HCT116 (cell line): ENCODE data around the gene PXDN. TPM values are rescaled to one million over a fixed set of nuclear protein-coding genes. Genes with fewer than 3 reads are reported as not detected.

Source experiments
- ATAC-seq: fragments of 200-7000 bp; cut with Tn5 transposase; 2 replicates; pipeline ENCODE4 v1.9.1; 2020; ENCODE audit warnings: mild to moderate bottlenecking, moderate library complexity
- BruUV-seq: library from RNA; stranded (reverse); fragments of 400-500 nt; replicated peaks from 2 replicates; lab custom pipeline; 2021; lab: Mats Ljungman, UMichigan
- CTCF ChIA-PET: fragments of 300-600 bp; sonication (Branson Sonifier 250); formaldehyde crosslinking; loops from one replicate; lab custom pipeline; 2021; ENCODE audit warnings: antibody characterized with exemption; lab: Charles Lee
- POLR2A ChIA-PET: fragments of 300-600, 350-600 bp; sonication (Branson Sonifier 250); formaldehyde crosslinking; loops from one replicate; lab custom pipeline; 2021; ENCODE audit warnings: antibody characterized with exemption; lab: Charles Lee
- RAD21 ChIA-PET, 2 experiments: fragments of 300-600 bp; sonication (Branson Sonifier 250); formaldehyde crosslinking; loops; one replicate each; lab custom pipeline; 2023; ENCODE audit warnings: low total read pairs in 2 of 2; ENCODE audit not compliant: uncharacterized antibody in 2 of 2, unreplicated experiment in 2 of 2, low non-redundant PET in 1 of 2; lab: Charles Lee
- DNase-seq: peaks from one replicate; pipeline ENCODE4 v3.0.0-alpha.2; 2010; ENCODE audit warnings: low read depth, low spot score
- H2AFZ ChIP-seq: fragments of 200-600 bp; shearing (Covaris generic), sonication (generic); 2 replicates; pipeline ENCODE4 v1.6.1; 2017; ENCODE audit warnings: low read depth, mixed run types, mixed read lengths, antibody characterized with exemption, low read length; ENCODE audit not compliant: poor library complexity, severe bottlenecking
- H3K27ac ChIP-seq: 2 replicates; pipeline ENCODE4 v1.5.1; 2012; ENCODE audit warnings: low read depth, low read length
- H3K27me3 ChIP-seq: fragments of 200-600 bp; sonication (generic); 2 replicates; pipeline ENCODE4 v1.6.1; 2016; ENCODE audit warnings: mixed run types, low read length, mixed read lengths; ENCODE audit not compliant: insufficient read depth
- H3K36me3 ChIP-seq, 2 experiments: fragments of 200-500 bp in 1 of 2; fragments of 200-600 bp in 1 of 2; sonication (Bioruptor generic) in 1 of 2; sonication (generic) in 1 of 2; 2 replicates each; pipeline versions ENCODE4 v1.5.1 to v1.6.1; 2014 to 2016; ENCODE audit warnings: low read length in 2 of 2, inconsistent platforms in 1 of 2, mixed read lengths in 1 of 2, mixed run types in 1 of 2; ENCODE audit not compliant: insufficient read depth in 2 of 2, control insufficient read depth in 1 of 2
- H3K4me1 ChIP-seq, 2 experiments: fragments of 200-600 bp in 1 of 2; sonication (generic) in 1 of 2; 2 replicates each; pipeline versions ENCODE4 v1.5.1 to v1.6.1; 2012 to 2017; ENCODE audit warnings: low read length in 2 of 2, inconsistent platforms in 1 of 2, mild to moderate bottlenecking in 1 of 2, mixed read lengths in 1 of 2, mixed run types in 1 of 2, moderate library complexity in 1 of 2; ENCODE audit not compliant: insufficient read depth in 2 of 2, control insufficient read depth in 1 of 2
- H3K4me2 ChIP-seq: fragments of 200-600 bp; sonication (generic); 2 replicates; pipeline ENCODE4 v1.6.1; 2017; ENCODE audit warnings: mixed run types, low read length, mixed read lengths
- H3K4me3 ChIP-seq, 2 experiments: fragments of 200-600 bp in 1 of 2; sonication (generic) in 1 of 2; replicated peaks in 1 of 2; 2 replicates each; pipeline ENCODE4 v1.5.1; 2011 to 2016; ENCODE audit warnings: low read length in 2 of 2, control low read depth in 1 of 2, low read depth in 1 of 2, mild to moderate bottlenecking in 1 of 2, mixed read lengths in 1 of 2, mixed run types in 1 of 2
- H3K79me2 ChIP-seq: fragments of 200-600 bp; sonication (generic); 2 replicates; pipeline ENCODE4 v1.6.1; 2017; ENCODE audit warnings: mild to moderate bottlenecking, mixed run types, low read length, moderate library complexity, mixed read lengths; ENCODE audit not compliant: insufficient read depth
- H3K9ac ChIP-seq: fragments of 200-600 bp; sonication (generic); 2 replicates; pipeline ENCODE4 v1.6.1; 2016; ENCODE audit warnings: low read length, mixed read lengths
- H3K9me2 ChIP-seq: fragments of 200-600 bp; sonication (generic), shearing (Covaris generic); 2 replicates; pipeline ENCODE4 v1.6.1; 2017; ENCODE audit warnings: mixed run types, mild to moderate bottlenecking, moderate library complexity; ENCODE audit not compliant: insufficient read depth
- H3K9me3 ChIP-seq, 2 experiments: fragments of 200-500 bp in 1 of 2; fragments of 200-600 bp in 1 of 2; sonication (Bioruptor generic) in 1 of 2; sonication (generic) in 1 of 2; 2 replicates each; pipeline ENCODE4 v1.6.1; 2014 to 2017; ENCODE audit warnings: low read length in 2 of 2, mixed read lengths in 2 of 2, inconsistent platforms in 1 of 2, low read depth in 1 of 2, mild to moderate bottlenecking in 1 of 2, mixed run types in 1 of 2, moderate library complexity in 1 of 2; ENCODE audit not compliant: control insufficient read depth in 1 of 2, insufficient read depth in 1 of 2
- H4K20me1 ChIP-seq: fragments of 200-600 bp; sonication (generic), shearing (Covaris generic); 2 replicates; pipeline ENCODE4 v1.6.1; 2017; ENCODE audit warnings: mixed run types, mild to moderate bottlenecking, moderate library complexity; ENCODE audit not compliant: insufficient read depth
- EGR1 ChIP-seq: IDR thresholded peaks from 2 replicates; pipeline ENCODE4 v1.6.1; 2012; ENCODE audit warnings: low read depth
- EZH2 ChIP-seq: fragments of 200-600 bp; sonication (generic); IDR thresholded peaks from 2 replicates; pipeline ENCODE4 v1.6.1; 2017; ENCODE audit warnings: antibody characterized with exemption, mixed run types
- EZH2phosphoT487 ChIP-seq: fragments of 200-600 bp; IDR thresholded peaks from 2 replicates; pipeline ENCODE4 v1.6.1; 2018; ENCODE audit warnings: antibody characterized with exemption, borderline replicate concordance
- FOSL1 ChIP-seq: IDR thresholded peaks from 2 replicates; pipeline ENCODE4 v1.6.1; 2012; ENCODE audit warnings: low read depth
- JUND ChIP-seq: IDR thresholded peaks from 2 replicates; pipeline ENCODE4 v1.6.1; 2012
- POLR2A ChIP-seq: IDR thresholded peaks from 2 replicates; pipeline ENCODE4 v1.7.0; 2011; ENCODE audit warnings: borderline replicate concordance; ENCODE audit not compliant: insufficient read depth, insufficient read length; ENCODE audit errors: extremely low read depth
- POLR2AphosphoS5 ChIP-seq: IDR thresholded peaks from 2 replicates; pipeline ENCODE4 v1.6.1; 2011; ENCODE audit warnings: mild to moderate bottlenecking, low read depth, low read length, moderate library complexity
- RAD21 ChIP-seq: IDR thresholded peaks from 2 replicates; pipeline ENCODE4 v1.6.1; 2012; ENCODE audit warnings: low read depth, mild to moderate bottlenecking
- SRF ChIP-seq: IDR thresholded peaks from 2 replicates; pipeline ENCODE4 v1.6.1; 2012; ENCODE audit warnings: low read depth
- YY1 ChIP-seq: IDR thresholded peaks from 2 replicates; pipeline ENCODE4 v1.6.1; 2011; ENCODE audit warnings: low read length, low read depth, moderate library complexity, mild to moderate bottlenecking; ENCODE audit not compliant: insufficient replicate concordance; ENCODE audit errors: extremely low read depth
- ZBTB33 ChIP-seq: IDR thresholded peaks from 2 replicates; pipeline ENCODE4 v1.6.1; 2011; ENCODE audit warnings: mild to moderate bottlenecking, low read length, moderate library complexity; ENCODE audit not compliant: insufficient replicate concordance; ENCODE audit errors: extremely low read depth
- ZFX ChIP-seq: fragments of 450-650 bp; IDR thresholded peaks from 2 replicates; pipeline ENCODE4 v1.6.1; 2017
- ZNF274 ChIP-seq: fragments of 200-500 bp; sonication (Bioruptor generic); IDR thresholded peaks from 2 replicates; pipeline ENCODE4 v1.6.1; 2014; ENCODE audit warnings: mild to moderate bottlenecking, low read depth, low read length, inconsistent platforms
- intact Hi-C: fragments of 100-400 bp; cut with micrococcal nuclease; formaldehyde crosslinking; loops from 2 replicates; pipeline ENCODE4 v1.10.0; 2022
- total RNA-seq: library from RNA; stranded (reverse); gene quantifications from one replicate; pipeline ENCODE4 v1.2.1, GENCODE V29; 2021; ENCODE audit not compliant: unreplicated experiment
- TF ChIP-seq, protein P1 (sequence below): IDR thresholded peaks from 2 replicates; pipeline ENCODE4 v1.6.1; 2012
- TF ChIP-seq, protein P2 (sequence below): IDR thresholded peaks from 2 replicates; pipeline ENCODE4 v1.6.1; 2012
- TF ChIP-seq, protein P3 (sequence below): IDR thresholded peaks from 2 replicates; pipeline ENCODE4 v1.6.1; 2012; ENCODE audit warnings: low read depth

PXDN gene
- total RNA-seq, 1 experiment from 2014 or later = 10.7 TPM

DNA sequence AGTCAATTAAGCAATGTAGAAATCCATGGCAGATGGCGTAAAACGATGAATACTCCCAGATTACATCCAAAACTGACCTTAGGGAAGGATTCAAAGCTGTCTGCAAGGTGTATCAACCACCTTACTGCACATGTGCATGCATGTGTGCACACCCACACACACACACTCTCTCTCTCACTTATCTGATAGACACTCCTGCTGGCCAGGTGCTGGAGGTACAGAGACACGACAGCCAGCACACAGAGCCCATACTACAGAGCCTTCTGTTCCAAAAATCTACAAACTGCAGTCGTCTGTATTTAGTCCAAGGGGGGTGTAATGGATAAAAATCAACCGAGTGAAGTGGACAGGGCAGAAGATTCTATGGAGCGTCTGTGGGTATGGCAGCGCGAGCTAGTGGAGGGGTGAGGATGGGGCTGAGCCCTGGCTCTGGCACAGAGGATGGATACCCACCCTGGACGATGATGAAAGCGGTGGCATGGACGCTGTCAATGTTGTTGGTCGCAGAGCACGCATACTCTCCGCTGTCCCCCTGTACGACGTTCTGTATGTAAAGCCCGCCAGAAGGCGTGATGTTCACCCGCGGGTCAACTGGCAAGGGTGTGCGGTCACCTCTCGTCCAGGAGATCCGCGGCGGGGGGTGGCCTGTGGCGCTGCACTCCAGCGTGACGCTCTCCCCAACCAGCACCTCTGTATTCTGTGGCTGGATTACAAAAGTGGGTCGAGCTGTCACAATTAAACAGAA lies 78.4 kb downstream of the PXDN start:
- DNase-seq (no peak), ATAC-seq (peak; percentile 58; the same call in 1 of the 2 replicates)
- H4K20me1 ChIP-seq = no peaks in the 10 kb centered on the region
- H2AFZ ChIP-seq = no peak overlapping the region
- no peak overlapping the region for H3K4me2 ChIP-seq
- no peaks in the 10 kb centered on the region for H3K36me3 ChIP-seq
- H3K27ac ChIP-seq = no peak overlapping the region
- H3K79me2 ChIP-seq = no peaks in the 10 kb centered on the region
- ChIA-PET POLR2A (no interaction called here), CTCF (no interaction called here), RAD21 (no interaction called here)
- H3K27me3 ChIP-seq = no peaks in the 10 kb centered on the region
- H3K9me2 ChIP-seq = no peaks in the 10 kb centered on the region
- intact Hi-C loops = no loop called here
- no peaks in the 10 kb centered on the region for H3K4me1 ChIP-seq
- no peak for TF ChIP-seq EZH2
- TF ChIP-seq SRF = no peak
- no peak for TF ChIP-seq EZH2phosphoT487
- TF ChIP-seq, protein P1, sequence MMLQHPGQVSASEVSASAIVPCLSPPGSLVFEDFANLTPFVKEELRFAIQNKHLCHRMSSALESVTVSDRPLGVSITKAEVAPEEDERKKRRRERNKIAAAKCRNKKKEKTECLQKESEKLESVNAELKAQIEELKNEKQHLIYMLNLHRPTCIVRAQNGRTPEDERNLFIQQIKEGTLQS = no peak
- TF ChIP-seq, protein P2, sequence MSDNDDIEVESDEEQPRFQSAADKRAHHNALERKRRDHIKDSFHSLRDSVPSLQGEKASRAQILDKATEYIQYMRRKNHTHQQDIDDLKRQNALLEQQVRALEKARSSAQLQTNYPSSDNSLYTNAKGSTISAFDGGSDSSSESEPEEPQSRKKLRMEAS = no peak
- no peak for TF ChIP-seq FOSL1
- no peak for TF ChIP-seq ZNF274
- TF ChIP-seq RAD21 = no peak
- TF ChIP-seq YY1 = no peak
- TF ChIP-seq POLR2AphosphoS5 = no peak
- TF ChIP-seq POLR2A = no peak
- no peak for TF ChIP-seq EGR1
- TF ChIP-seq JUND = no peak
- TF ChIP-seq, protein P3, sequence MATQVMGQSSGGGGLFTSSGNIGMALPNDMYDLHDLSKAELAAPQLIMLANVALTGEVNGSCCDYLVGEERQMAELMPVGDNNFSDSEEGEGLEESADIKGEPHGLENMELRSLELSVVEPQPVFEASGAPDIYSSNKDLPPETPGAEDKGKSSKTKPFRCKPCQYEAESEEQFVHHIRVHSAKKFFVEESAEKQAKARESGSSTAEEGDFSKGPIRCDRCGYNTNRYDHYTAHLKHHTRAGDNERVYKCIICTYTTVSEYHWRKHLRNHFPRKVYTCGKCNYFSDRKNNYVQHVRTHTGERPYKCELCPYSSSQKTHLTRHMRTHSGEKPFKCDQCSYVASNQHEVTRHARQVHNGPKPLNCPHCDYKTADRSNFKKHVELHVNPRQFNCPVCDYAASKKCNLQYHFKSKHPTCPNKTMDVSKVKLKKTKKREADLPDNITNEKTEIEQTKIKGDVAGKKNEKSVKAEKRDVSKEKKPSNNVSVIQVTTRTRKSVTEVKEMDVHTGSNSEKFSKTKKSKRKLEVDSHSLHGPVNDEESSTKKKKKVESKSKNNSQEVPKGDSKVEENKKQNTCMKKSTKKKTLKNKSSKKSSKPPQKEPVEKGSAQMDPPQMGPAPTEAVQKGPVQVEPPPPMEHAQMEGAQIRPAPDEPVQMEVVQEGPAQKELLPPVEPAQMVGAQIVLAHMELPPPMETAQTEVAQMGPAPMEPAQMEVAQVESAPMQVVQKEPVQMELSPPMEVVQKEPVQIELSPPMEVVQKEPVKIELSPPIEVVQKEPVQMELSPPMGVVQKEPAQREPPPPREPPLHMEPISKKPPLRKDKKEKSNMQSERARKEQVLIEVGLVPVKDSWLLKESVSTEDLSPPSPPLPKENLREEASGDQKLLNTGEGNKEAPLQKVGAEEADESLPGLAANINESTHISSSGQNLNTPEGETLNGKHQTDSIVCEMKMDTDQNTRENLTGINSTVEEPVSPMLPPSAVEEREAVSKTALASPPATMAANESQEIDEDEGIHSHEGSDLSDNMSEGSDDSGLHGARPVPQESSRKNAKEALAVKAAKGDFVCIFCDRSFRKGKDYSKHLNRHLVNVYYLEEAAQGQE = no peak
- no peak for TF ChIP-seq ZBTB33
- TF ChIP-seq ZFX = no peak
- no TSS peak for BruUV-seq
- no peak overlapping the region for H3K4me3 ChIP-seq
- no peak overlapping the region for H3K9ac ChIP-seq
- H3K9me3 ChIP-seq = no peaks in the 10 kb centered on the region
